GM13976 (cell line): Measurements from ENCODE around the gene PAGR1.
"Not testable (repeated sequence)": the region's sequence is repeated elsewhere in the genome, so short reads cannot be mapped to it uniquely, and the experiment has no call there.

ENCODE experiments used
- DNase-seq: peaks from one replicate; pipeline ENCODE4 v3.0.0; 2012; ENCODE audit warnings: low spot score
- CTCF ChIP-seq: IDR thresholded peaks from 2 replicates; pipeline ENCODE4 v1.5.1; 2012; ENCODE audit warnings: borderline replicate concordance, mild to moderate bottlenecking; ENCODE audit not compliant: insufficient read depth; ENCODE audit errors: extremely low read depth, missing control alignments, control extremely low read depth
- in situ Hi-C: fragments of 300-500 bp; cut with MboI; formaldehyde crosslinking; loops from one replicate; pipeline ENCODE4 v1.12.0; 2022; ENCODE audit warnings: low sequenced_read_pairs, mixed read lengths, inconsistent platforms; ENCODE audit not compliant: unreplicated experiment

The PAGR1 gene

DNA sequence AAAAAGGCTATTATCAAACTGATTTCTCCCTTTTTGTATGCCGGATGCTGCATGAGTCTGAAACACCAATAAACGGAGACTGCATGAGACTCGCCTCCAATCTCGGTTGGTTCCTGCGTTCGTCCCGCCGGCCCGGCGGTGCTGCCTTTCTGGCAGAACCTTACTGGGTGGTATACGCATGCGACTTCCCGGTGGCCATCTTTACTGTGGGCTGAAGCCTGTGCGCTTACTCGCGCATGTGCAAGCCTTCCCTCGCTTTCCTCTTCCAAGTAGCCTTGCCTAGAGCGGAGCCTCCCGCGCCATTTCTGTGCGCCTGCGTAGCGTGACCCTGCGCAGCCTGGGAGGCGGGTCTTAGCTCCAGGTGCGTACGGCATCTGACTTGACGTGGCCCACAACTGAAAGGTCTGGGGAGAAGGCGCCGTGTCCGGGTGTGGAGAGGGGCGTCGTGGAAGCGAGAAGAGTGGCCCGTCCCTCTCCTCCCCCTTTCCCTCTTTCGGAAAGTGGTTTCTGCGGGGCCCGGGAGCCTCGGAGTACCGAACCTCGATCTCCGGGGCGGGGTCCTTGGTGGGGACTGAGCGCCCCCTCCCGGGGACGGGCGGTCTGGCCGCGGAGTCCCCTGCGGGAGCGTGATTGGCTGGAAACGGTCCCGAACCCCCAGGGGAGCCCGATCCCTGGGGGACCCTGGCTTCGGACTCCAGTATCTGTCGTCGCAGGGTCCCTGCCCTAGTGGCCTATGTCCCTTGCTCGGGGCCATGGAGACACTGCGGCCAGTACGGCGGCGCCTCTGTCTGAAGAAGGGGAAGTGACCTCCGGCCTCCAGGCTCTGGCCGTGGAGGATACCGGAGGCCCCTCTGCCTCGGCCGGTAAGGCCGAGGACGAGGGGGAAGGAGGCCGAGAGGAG is at the start of gene PAGR1:
Gene PAGR1, plus strand, starts transcription at position 360 of the 901 bp plus-strand sequence. Its CDS starts 374 bp downstream, at position 734.
- peak; percentile 96 for DNase-seq
- peak; percentile 91 for TF ChIP-seq CTCF
- in situ Hi-C loops, result no loop called here

- in situ Hi-C loops, result no loop called here
- TF ChIP-seq CTCF, result no peak
- DNase-seq, result no peak
These were observed 49.4 kb upstream of the PAGR1 start for GRCh38 chr16:29766571-29766970.

- no peak for DNase-seq
- in situ Hi-C loops, result no loop called here
These were observed 48.9 kb upstream of the PAGR1 start for GRCh38 chr16:29767062-29767461.

GRCh38 chr16:29769507-29769906 is 46.4 kb upstream of the PAGR1 start:
- no peak for DNase-seq
- in situ Hi-C loops, result no loop called here
- TF ChIP-seq CTCF, result no peak

More at GRCh38 chr16:29767062-29767461, 48.9 kb upstream of the PAGR1 start:
- TF ChIP-seq CTCF, result no peak

DNA sequence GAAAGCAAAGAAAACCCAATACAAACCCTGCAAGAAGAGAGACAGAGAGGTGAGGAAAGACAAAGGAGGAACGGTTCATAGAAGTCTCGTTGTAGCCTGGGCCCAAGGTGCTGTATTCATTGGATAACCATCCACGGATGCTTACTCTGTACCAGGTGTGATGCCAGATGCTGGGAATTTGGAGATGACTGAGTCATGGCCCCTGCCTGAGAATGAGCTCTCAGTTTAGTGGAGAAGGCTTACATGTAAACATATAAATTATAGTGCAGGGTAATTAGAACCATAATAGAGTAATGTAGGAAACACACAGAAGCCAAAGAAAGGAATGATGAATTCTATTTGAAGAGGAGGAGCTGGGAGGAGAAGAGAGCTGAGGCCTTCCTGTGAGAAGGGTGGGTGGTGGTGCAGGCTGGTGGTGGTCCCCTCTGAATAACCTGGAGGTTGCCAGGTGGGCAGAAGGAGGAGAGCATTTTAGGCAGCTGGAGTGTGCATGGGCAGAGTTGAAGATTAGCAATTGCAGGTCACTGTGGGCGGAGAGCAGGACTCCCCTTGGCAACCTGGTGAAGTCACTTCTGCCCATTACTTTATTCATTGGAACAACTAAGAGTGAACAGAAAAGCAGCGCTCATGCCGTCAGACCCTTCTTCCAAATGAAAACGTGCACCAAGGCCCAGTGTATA is 45.6 kb upstream of the PAGR1 start:
- DNase-seq, result no peak
- no peak for TF ChIP-seq CTCF
- in situ Hi-C loops, result no loop called here

DNA sequence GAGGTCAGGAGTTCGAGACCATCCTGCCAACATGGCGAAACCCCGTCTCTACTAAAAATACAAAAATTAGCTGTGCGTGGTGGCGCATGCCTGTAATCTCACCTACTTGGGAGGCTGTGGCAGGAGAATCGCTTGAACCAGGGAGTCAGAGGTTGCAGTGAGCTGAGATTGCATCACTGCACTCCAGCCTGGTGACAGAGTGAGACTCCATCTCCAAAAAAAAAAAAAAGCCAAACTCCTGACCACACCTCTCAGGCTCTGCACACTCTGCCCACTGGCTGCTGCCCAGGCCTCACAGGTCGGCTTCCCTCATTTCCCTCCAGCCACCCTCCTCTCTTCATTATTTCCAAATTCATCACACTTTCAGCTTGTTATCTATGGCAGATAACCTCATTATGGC is 43.6 kb upstream of the PAGR1 start:
- DNase-seq, in situ Hi-C loops: not testable (repeated sequence)

DNA sequence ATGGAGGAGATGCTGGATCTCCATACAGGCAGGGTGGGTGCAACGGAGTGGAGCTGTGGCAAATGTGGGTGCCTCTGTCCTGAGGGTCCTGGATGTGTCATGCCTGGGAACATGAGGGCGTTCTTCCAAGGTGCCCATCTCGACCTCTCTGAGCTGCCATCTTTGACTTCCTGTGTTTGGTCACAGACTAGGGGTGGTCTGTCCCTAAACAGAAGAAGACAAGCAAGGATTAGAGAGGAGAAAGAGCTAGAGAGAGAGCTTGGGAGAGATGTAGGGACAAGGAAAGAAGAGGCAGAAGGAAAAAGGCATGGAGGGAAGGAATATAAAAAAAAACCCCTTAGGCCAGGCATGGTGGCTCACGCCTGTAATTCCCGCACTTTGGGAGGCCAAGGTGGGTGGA is 41.2 kb upstream of the PAGR1 start:
- in situ Hi-C loops, result no loop called here
- TF ChIP-seq CTCF, result no peak
- DNase-seq, result no peak
